GM18526 (cell line): ENCODE data around the gene ICAM5.
A peak's percentile ranks its signal among the peaks of the same experiment; 100 is the strongest.

ENCODE experiments used
- POLR2A ChIP-seq: IDR thresholded peaks from 3 replicates; pipeline ENCODE4 v1.6.1; 2011; ENCODE audit not compliant: insufficient read length; ENCODE audit errors: extremely low read depth

Gene ICAM5

GRCh38 chr19:10294368-10294697, 4.6 kb downstream of the ICAM5 start:
- TF ChIP-seq POLR2A, result no peak

- peak; percentile 37 for TF ChIP-seq POLR2A
These were observed 5.6 kb downstream of the ICAM5 start for GRCh38 chr19:10295305-10295846.

GRCh38 chr19:10295847-10296591, 6.3 kb downstream of the ICAM5 start:
- TF ChIP-seq POLR2A, result no peak

- TF ChIP-seq POLR2A, result no peak
These were observed 10.1 kb downstream of the ICAM5 start for GRCh38 chr19:10299545-10300458.

GRCh38 chr19:10305139-10305806, 15.5 kb downstream of the ICAM5 start:
- no peak for TF ChIP-seq POLR2A

GRCh38 chr19:10306327-10306726, 16.6 kb downstream of the ICAM5 start:
- TF ChIP-seq POLR2A, result no peak

- TF ChIP-seq POLR2A, result no peak
These were observed 19.7 kb downstream of the ICAM5 start, which contains the start of gene ZGLP1 for GRCh38 chr19:10309423-10309822. Gene ZGLP1 (minus strand): TSS chr19:10309815.

GRCh38 chr19:10315335-10316214, 25.8 kb downstream of the ICAM5 start, which contains the start of gene FDX2:
Gene FDX2 (minus strand): TSS chr19:10316015. CDS start chr19:10315996, 19 bp downstream.
- peak; percentile 78 for TF ChIP-seq POLR2A

GRCh38 chr19:10316229-10317044, 26.7 kb downstream of the ICAM5 start:
- no peak for TF ChIP-seq POLR2A

- no peak for TF ChIP-seq POLR2A
These were observed 27.5 kb downstream of the ICAM5 start for GRCh38 chr19:10317045-10317856.

GRCh38 chr19:10317857-10318462, 28.2 kb downstream of the ICAM5 start:
- TF ChIP-seq POLR2A, result no peak
